Muscle layer of duodenum (tissue), 2 donors: ENCODE data around the gene LAX1.

Experiments used
- H3K27ac ChIP-seq: one replicate; pipeline ENCODE4 v1.7.0; 2013; ENCODE audit warnings: mild to moderate bottlenecking, low read length
- H3K27me3 ChIP-seq: one replicate; pipeline ENCODE4 v1.7.0; 2013; ENCODE audit warnings: low read depth, mild to moderate bottlenecking, control low read depth, low read length
- H3K36me3 ChIP-seq, 2 donors: one replicate each; pipeline ENCODE4 v1.7.0; 2013; ENCODE audit warnings: low read length in 2 of 2, control low read depth in 1 of 2, mild to moderate bottlenecking in 1 of 2; ENCODE audit not compliant: insufficient read depth in 2 of 2, control insufficient read depth in 1 of 2
- H3K4me1 ChIP-seq, 2 donors: one replicate each; pipeline ENCODE4 v1.7.0; 2013; ENCODE audit warnings: low read length in 2 of 2, mild to moderate bottlenecking in 2 of 2, control low read depth in 1 of 2, moderate library complexity in 1 of 2; ENCODE audit not compliant: insufficient read depth in 2 of 2, control insufficient read depth in 1 of 2
- H3K4me3 ChIP-seq, 2 donors: one replicate each; pipeline ENCODE4 v1.7.0; 2013; ENCODE audit warnings: low read length in 2 of 2, low read depth in 1 of 2, mild to moderate bottlenecking in 1 of 2
- H3K9me3 ChIP-seq, 2 donors: one replicate each; pipeline ENCODE4 v1.7.0; 2013; ENCODE audit warnings: low read length in 2 of 2, control low read depth in 1 of 2, mild to moderate bottlenecking in 1 of 2; ENCODE audit not compliant: control insufficient read depth in 1 of 2
- donor health status: healthy.

The LAX1 gene

DNA sequence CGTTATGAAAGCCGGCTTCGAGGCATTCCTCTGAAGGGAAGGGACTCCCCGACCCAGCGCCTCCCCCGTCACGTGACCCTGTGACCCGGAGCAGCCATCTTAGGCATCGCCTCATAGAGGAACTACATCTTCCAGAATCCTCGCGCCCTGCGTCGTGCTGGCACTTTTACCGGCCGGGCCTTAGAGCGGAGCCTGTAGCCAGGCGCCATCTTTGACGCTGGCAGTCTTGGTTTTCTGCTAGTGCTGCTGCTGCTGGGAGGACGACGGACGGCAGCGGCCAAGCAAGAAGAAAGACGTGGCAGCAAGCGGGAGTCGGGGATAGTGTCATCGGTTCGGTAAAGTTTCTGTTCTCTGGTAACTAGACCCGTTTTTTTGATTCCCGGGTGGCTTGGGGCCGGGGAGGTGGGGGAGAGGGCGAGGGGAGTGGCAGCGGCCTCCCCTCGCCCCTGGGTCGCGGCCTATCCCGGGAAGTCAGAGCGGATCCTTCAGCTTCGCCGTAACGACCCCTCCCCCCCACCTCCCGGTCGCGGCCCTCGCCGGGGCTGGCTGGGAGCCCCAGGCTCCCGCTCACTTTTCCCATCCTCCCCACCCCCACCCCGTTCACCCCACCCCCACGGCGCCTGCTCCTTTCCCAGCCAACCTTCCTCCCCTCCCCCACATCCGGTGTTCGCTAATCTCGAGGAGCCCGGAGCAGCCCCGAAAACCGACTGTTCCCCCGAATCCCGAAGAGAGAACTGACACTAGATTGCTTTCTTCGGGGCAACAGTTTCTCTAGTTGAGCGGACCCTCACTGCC lies 30.7 kb downstream of the LAX1 start, which contains the start of the genes ZBED6 and ZC3H11A:
Gene ZBED6, plus strand, starts transcription at position 183 of the 795 bp plus-strand sequence. CDS start 1,900 bp downstream, outside the sequence.
Gene ZC3H11A, plus strand, starts transcription at position 183 of the 795 bp plus-strand sequence. CDS start 21,448 bp downstream, outside the sequence.
- Histone ChIP-seq H3K27ac (peak within 1 kb of the TSS; percentile 97), H3K4me1 (peaks cover 30 to 37% of the 10 kb centered on the region in 2 donors), H3K9me3 (no peaks in the 10 kb centered on the region), H3K4me3 (peak within 1 kb of the TSS; percentile 73 to 86), H3K27me3 (no peaks in the 10 kb centered on the region), H3K36me3 (peaks cover 9 to 13% of the 10 kb centered on the region in 2 donors)

DNA sequence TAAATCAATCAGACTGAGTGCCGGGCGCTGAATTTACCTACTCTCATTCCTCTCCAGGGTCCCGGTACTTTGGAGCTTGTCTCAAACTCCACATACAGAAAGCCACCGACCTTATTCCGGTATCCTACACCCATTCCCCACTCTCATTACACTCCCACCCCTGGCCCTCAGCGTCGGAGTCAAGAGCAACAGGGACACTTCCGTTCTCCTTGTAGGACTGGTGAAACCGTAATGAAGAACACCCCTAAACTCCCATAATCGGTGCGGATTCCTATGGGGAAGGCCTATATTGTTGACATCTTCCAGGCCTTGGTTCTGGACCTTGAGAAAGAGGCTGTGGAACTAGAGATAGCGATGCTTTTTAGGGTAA lies 31.2 kb downstream of the LAX1 start:
- Histone ChIP-seq H3K4me1 (peaks cover 30 to 37% of the 10 kb centered on the region in 2 donors), H3K9me3 (no peaks in the 10 kb centered on the region), H3K4me3 (peak overlapping the region; percentile 73 to 86), H3K36me3 (peaks cover 9 to 13% of the 10 kb centered on the region in 2 donors), H3K27me3 (no peaks in the 10 kb centered on the region), H3K27ac (peak overlapping the region; percentile 97)

DNA sequence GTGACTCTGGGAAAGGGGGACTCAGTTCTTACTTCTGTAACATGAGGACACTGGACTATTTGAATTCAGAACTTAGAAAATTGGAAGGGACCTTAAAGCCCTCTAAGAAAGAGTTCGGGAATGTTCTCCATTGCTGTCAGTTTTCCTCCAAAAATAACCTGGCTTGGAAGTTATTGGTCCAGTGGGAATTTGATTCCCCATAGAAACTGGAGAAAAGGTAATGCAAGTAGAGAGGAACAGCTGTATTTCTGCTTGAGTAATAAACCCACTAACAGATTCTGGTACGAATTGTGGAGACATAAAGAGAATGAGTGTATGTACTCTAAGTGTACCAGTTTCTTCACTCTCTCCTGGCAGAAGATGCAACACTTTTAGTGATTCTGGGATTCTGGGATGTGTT lies 32.2 kb downstream of the LAX1 start:
- Histone ChIP-seq H3K27ac (peak overlapping the region; percentile 97), H3K27me3 (no peaks in the 10 kb centered on the region), H3K36me3 (peaks cover 9 to 13% of the 10 kb centered on the region in 2 donors), H3K9me3 (no peaks in the 10 kb centered on the region), H3K4me3 (peak overlapping the region; percentile 73 to 86), H3K4me1 (peaks cover 30 to 43% of the 10 kb centered on the region in 2 donors)

DNA sequence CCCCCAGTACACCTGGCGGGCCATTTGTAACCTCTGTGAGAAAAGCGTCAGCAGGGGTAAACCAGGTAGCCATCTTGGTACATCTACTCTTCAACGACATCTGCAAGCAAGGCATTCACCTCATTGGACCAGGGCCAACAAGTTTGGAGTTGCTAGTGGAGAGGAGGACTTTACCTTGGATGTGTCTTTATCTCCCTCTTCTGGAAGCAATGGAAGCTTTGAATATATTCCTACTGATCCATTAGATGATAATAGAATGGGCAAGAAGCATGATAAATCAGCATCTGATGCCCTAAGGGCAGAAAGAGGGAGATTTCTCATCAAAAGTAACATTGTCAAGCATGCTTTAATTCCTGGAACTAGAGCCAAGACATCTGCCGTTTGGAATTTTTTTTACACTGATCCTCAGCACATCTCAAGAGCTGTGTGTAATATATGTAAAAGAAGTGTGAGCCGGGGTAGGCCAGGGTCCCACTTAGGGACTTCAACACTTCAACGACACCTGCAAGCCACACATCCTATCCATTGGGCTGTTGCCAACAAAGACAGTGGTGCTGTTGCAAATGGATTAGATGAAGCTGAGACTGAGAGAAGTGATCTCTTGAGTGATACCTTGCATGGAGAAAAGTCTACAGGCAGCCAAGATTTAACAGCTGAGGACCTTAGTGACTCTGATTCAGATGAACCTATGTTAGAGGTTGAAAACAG lies 33.1 kb downstream of the LAX1 start:
- H3K27ac ChIP-seq = no peak overlapping the region
- peaks cover 30 to 43% of the 10 kb centered on the region in 2 donors for H3K4me1 ChIP-seq
- no peaks in the 10 kb centered on the region for H3K9me3 ChIP-seq
- peak overlapping the region; percentile 5 to 8 for H3K4me3 ChIP-seq
- H3K27me3 ChIP-seq = no peaks in the 10 kb centered on the region
- H3K36me3 ChIP-seq = peaks cover 9 to 13% of the 10 kb centered on the region in 2 donors

DNA sequence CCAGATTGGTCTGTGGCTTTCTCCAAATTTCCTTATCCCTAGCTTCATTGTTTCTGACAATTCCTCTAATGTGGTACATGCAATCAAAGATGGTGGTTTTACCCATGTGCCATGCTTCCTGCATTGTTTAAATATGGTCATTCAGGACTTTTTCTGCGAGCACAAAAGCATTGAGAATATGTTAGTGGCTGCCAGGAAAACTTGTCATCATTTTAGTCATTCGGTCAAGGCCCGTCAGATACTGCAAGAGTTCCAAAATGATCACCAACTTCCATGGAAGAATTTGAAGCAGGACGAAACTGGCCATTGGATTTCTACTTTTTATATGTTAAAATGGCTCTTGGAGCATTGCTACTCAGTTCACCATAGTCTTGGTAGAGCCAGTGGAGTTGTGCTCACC lies 34.2 kb downstream of the LAX1 start:
- Histone ChIP-seq H3K36me3 (peaks cover 9 to 18% of the 10 kb centered on the region in 2 donors), H3K9me3 (no peaks in the 10 kb centered on the region), H3K4me1 (peaks cover 30 to 43% of the 10 kb centered on the region in 2 donors), H3K27ac (no peak overlapping the region), H3K27me3 (no peaks in the 10 kb centered on the region), H3K4me3 (no peak overlapping the region)

DNA sequence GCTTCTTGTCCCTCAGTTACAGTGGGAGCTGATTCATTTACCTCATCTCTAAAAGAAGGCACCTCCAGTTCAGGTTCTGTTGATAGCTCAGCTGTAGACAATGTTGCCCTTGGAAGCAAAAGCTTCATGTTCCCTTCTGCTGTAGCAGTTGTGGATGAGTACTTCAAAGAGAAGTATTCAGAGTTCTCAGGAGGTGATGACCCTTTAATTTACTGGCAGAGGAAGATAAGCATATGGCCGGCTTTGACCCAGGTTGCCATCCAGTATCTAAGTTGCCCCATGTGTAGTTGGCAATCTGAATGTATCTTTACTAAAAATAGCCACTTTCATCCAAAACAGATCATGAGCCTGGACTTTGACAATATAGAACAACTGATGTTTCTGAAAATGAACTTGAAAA lies 35.0 kb downstream of the LAX1 start:
- peaks cover 9 to 18% of the 10 kb centered on the region in 2 donors for H3K36me3 ChIP-seq
- no peak overlapping the region for H3K27ac ChIP-seq
- no peak overlapping the region for H3K4me3 ChIP-seq
- no peaks in the 10 kb centered on the region for H3K27me3 ChIP-seq
- H3K4me1 ChIP-seq = peaks cover 30 to 43% of the 10 kb centered on the region in 2 donors
- no peaks in the 10 kb centered on the region for H3K9me3 ChIP-seq

- Histone ChIP-seq H3K27me3 (no peaks in the 10 kb centered on the region), H3K4me3 (no peak overlapping the region), H3K9me3 (no peaks in the 10 kb centered on the region), H3K36me3 (peaks cover 9% of the 10 kb centered on the region in 2 donors), H3K4me1 (peaks cover 0 to 11% of the 10 kb centered on the region in 2 donors), H3K27ac (no peak overlapping the region)
Observed at GRCh38 chr1:203805689-203806088, 40.7 kb downstream of the LAX1 start.

GRCh38 chr1:203807196-203807595 lies 42.2 kb downstream of the LAX1 start:
- no peak overlapping the region for H3K4me3 ChIP-seq
- H3K36me3 ChIP-seq = peaks cover 9 to 13% of the 10 kb centered on the region in 2 donors
- H3K4me1 ChIP-seq = peaks cover 0 to 5% of the 10 kb centered on the region in 2 donors
- H3K9me3 ChIP-seq = no peaks in the 10 kb centered on the region
- no peaks in the 10 kb centered on the region for H3K27me3 ChIP-seq
- H3K27ac ChIP-seq = no peak overlapping the region

DNA sequence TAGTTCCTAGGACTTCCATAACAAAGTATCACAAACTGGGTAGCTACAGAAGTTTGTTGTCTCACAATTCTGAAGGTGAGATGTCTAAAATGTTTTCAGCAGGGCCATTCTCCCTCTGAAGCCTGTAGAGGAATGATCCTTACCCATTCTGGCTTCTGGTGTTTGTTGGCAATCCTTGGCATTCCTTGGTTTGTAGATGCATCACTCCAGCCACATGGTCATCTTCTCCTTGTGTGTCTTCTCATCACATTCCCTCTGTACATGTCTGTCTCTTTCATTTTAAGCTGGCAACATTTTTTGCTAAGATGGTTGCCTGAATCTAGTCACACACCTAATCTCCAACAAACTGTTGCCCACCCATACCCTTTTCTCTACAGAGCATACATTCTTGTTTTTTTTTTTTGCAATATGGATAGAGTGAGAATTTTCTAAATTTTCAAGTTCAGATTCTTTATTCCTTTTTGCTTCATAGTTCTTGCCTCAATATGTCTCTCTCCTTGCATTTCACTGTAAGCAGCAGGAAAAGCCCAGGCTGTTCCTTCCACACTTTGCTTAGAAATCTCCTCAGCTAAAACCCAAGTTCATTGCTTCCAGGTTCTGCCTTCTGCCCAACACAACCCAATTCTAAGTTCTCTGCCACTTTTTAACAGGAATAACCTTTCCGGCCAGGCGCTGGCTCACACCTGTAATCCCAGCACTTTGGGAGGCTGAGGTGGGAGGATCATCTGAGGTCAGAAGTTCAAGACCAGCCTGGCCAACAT lies 48.8 kb downstream of the LAX1 start:
- Histone ChIP-seq H3K4me1 (no peaks in the 10 kb centered on the region), H3K27me3 (no peaks in the 10 kb centered on the region), H3K4me3 (no peak overlapping the region), H3K9me3 (no peaks in the 10 kb centered on the region), H3K36me3 (peaks cover 19 to 30% of the 10 kb centered on the region in 2 donors), H3K27ac (no peak overlapping the region)

DNA sequence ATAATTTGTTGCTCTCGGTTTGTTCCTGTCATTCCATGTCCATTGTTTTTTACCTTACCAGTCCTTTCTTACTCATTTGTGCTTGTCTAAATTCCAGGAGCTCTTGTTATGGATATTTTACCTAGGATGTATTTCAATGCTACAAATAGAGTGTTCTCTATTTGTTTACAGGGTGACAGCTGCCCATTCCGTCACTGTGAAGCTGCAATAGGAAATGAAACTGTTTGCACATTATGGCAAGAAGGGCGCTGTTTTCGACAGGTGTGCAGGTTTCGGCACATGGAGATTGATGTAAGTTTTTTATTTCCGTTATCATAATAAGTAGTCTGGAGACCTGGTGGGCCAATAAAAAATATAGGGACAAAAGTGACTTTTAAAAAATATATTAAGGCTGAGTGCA lies 53.4 kb downstream of the LAX1 start:
- H3K27me3 ChIP-seq = no peaks in the 10 kb centered on the region
- H3K4me1 ChIP-seq = no peaks in the 10 kb centered on the region
- H3K9me3 ChIP-seq = no peaks in the 10 kb centered on the region
- peaks cover 45 to 48% of the 10 kb centered on the region in 2 donors for H3K36me3 ChIP-seq
- H3K27ac ChIP-seq = no peak overlapping the region
- no peak overlapping the region for H3K4me3 ChIP-seq

DNA sequence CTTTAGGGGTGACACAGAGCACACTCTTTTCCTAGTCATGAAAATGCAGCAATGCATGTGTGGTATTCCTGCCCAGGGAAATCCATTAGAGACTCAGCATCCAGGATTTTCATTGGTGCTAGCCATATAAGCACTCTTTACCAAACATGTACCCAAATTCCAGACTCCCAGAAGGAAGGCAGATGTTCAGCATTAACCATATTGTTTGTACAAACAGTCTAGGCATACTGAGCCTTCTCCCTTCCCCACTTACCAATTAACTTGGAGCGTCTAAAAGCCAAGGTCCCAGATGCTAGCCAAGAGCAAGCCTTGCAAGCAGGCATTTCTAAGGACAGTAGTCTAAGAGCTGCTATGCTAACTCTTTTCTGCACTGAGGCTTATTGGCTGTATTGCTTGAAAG lies 58.3 kb downstream of the LAX1 start:
- Histone ChIP-seq H3K4me3 (no peak overlapping the region), H3K9me3 (no peaks in the 10 kb centered on the region), H3K36me3 (peaks cover 33 to 50% of the 10 kb centered on the region in 2 donors), H3K27ac (no peak overlapping the region), H3K27me3 (no peaks in the 10 kb centered on the region), H3K4me1 (no peaks in the 10 kb centered on the region)
